PC-3 (cell line): ENCODE results near the gene TAF12. TPM values are rescaled to one million over a fixed set of nuclear protein-coding genes. Genes with fewer than 3 reads are reported as not detected.

Experiments
- ATAC-seq: fragments of 200-7000 bp; cut with Tn5 transposase; 2 replicates; pipeline ENCODE4 v1.9.1; 2020; ENCODE audit warnings: mild to moderate bottlenecking, moderate library complexity
- BruUV-seq: library from RNA; stranded (reverse); fragments of 400-500 nt; replicated peaks from 2 replicates; lab custom pipeline; 2021; lab: Mats Ljungman, UMichigan
- CTCF ChIA-PET: fragments of 300-600 bp; sonication (Branson Sonifier 250); formaldehyde crosslinking; loops from one replicate; lab custom pipeline; 2022; ENCODE audit warnings: antibody characterized with exemption; lab: Charles Lee
- POLR2A ChIA-PET: fragments of 300-600 bp; sonication (Branson Sonifier 250); formaldehyde crosslinking; loops from one replicate; lab custom pipeline; 2022; ENCODE audit warnings: antibody characterized with exemption; ENCODE audit not compliant: unreplicated experiment; lab: Charles Lee
- DNase-seq: peaks from one replicate; pipeline ENCODE4 v3.0.0-alpha.2; 2015
- H2AFZ ChIP-seq: fragments of 300-600 bp; sonication (generic); 2 replicates; pipeline ENCODE4 v1.6.0; 2016; ENCODE audit warnings: antibody characterized with exemption, low read length
- H3F3A ChIP-seq: fragments of 300-600 bp; sonication (generic); one replicate; pipeline ENCODE4 v1.6.0; 2017; ENCODE audit warnings: antibody characterized with exemption, low read length, control low read depth, mild to moderate bottlenecking; ENCODE audit not compliant: unreplicated experiment
- H3K27ac ChIP-seq: fragments of 300-600 bp; sonication (generic); 2 replicates; pipeline ENCODE4 v1.5.1; 2016; ENCODE audit warnings: mild to moderate bottlenecking, low read length
- H3K27me3 ChIP-seq: fragments of 300-600 bp; sonication (generic); 2 replicates; pipeline ENCODE4 v1.6.1; 2016; ENCODE audit warnings: low read length, mixed read lengths
- H3K36me3 ChIP-seq: fragments of 300-600 bp; sonication (generic); 2 replicates; pipeline ENCODE4 v1.6.1; 2016; ENCODE audit warnings: low read depth, mixed run types, low read length, mixed read lengths
- H3K4me1 ChIP-seq: fragments of 300-600 bp; sonication (generic); 2 replicates; pipeline ENCODE4 v1.5.1; 2016; ENCODE audit warnings: low read length; ENCODE audit not compliant: insufficient read depth
- H3K4me2 ChIP-seq: fragments of 300-600 bp; sonication (generic); 2 replicates; pipeline ENCODE4 v1.6.0; 2016; ENCODE audit warnings: low read length
- H3K4me3 ChIP-seq: fragments of 300-600 bp; sonication (generic); 2 replicates; pipeline ENCODE4 v1.5.1; 2016; ENCODE audit warnings: mild to moderate bottlenecking, low read length, mixed read lengths
- H3K79me2 ChIP-seq: fragments of 300-600 bp; sonication (generic); 2 replicates; pipeline ENCODE4 v1.6.1; 2017; ENCODE audit warnings: low read length, mixed read lengths
- H3K9ac ChIP-seq: fragments of 300-600 bp; sonication (generic); 2 replicates; pipeline ENCODE4 v1.6.0; 2016; ENCODE audit warnings: mild to moderate bottlenecking, low read length
- H3K9me2 ChIP-seq: fragments of 300-600 bp; sonication (generic); replicated peaks from 2 replicates; pipeline ENCODE4 v1.6.1; 2016; ENCODE audit warnings: mixed run types, low read length, mixed read lengths
- H3K9me3 ChIP-seq: fragments of 300-600 bp; sonication (generic); 2 replicates; pipeline ENCODE4 v1.6.1; 2016; ENCODE audit warnings: low read length, mixed read lengths
- H4K20me1 ChIP-seq: fragments of 300-600 bp; sonication (generic); 2 replicates; pipeline ENCODE4 v1.6.1; 2016; ENCODE audit warnings: low read length, mixed read lengths
- CTCF ChIP-seq: fragments of 300-600 bp; sonication (generic); conservative IDR thresholded peaks from 2 replicates; pipeline ENCODE4 v1.5.1; 2017; ENCODE audit warnings: antibody characterized with exemption, low read depth, mild to moderate bottlenecking, low read length
- EZH2 ChIP-seq: fragments of 300-600 bp; sonication (generic); IDR thresholded peaks from one replicate; pipeline ENCODE4 v1.6.1; 2017; ENCODE audit warnings: antibody characterized with exemption, mild to moderate bottlenecking, low read length; ENCODE audit not compliant: unreplicated experiment
- EZH2phosphoT487 ChIP-seq: fragments of 300-600 bp; sonication (generic); IDR thresholded peaks from 2 replicates; pipeline ENCODE4 v1.6.1; 2018; ENCODE audit warnings: mild to moderate bottlenecking, antibody characterized with exemption, low read length, borderline replicate concordance
- intact Hi-C: fragments of 100-400 bp; cut with micrococcal nuclease; formaldehyde crosslinking; loops from 2 replicates; pipeline ENCODE4 v1.9.0; 2023
- total RNA-seq: library from RNA; depleted of rRNA; stranded (reverse); fragments of >200 nt; gene quantifications from 2 replicates; pipeline ENCODE4 v1.2.3, GENCODE V29; 2014

Gene TAF12
- total RNA-seq, 1 experiment from 2014 or later = 44.1 TPM

- TSS peak; percentile 91 for BruUV-seq
Measured at GRCh38 chr1:28582248-28582615, 60.6 kb downstream of the TAF12 start.

GRCh38 chr1:28581531-28582247 is 61.2 kb downstream of the TAF12 start:
- POLR2A ChIA-PET = interaction anchor here (0.5 to 1.9 kb wide), 14 partner anchors 13 to 453 kb away, joined by 3 to 38 read pairs (median 6); partner anchors contain the start of gene TRNAU1AP

More at GRCh38 chr1:28582248-28582615, 60.6 kb downstream of the TAF12 start:
- Histone ChIP-seq H3K9me2 (no peaks in the 10 kb centered on the region), H3K36me3 (peaks cover 42% of the 10 kb centered on the region), H2AFZ (peak overlapping the region; percentile 88), H3K9me3 (no peaks in the 10 kb centered on the region), H4K20me1 (peaks cover 40% of the 10 kb centered on the region), H3K4me2 (peak overlapping the region; percentile 92), H3K4me1 (peaks cover 15% of the 10 kb centered on the region), H3K27me3 (no peaks in the 10 kb centered on the region), H3K79me2 (peaks cover 39% of the 10 kb centered on the region), H3K27ac (peak overlapping the region; percentile 58), H3K9ac (peak overlapping the region; percentile 99), H3F3A (peaks cover 27% of the 10 kb centered on the region), H3K4me3 (peak overlapping the region; percentile 99)
- DNase-seq (no peak), ATAC-seq (peak; percentile 6)
- ChIA-PET CTCF (interaction anchor here (0.7 to 1.9 kb wide), 3 partner anchors 20 to 65 kb away, joined by 3 to 10 read pairs (median 4); no protein-coding TSS in a partner anchor), POLR2A (interaction anchor here (0.5 to 1.9 kb wide), 12 partner anchors 12 to 453 kb away, joined by 3 to 32 read pairs (median 6); partner anchors contain the start of gene TRNAU1AP)
- TF ChIP-seq CTCF (no peak), EZH2 (no peak), EZH2phosphoT487 (no peak)
- intact Hi-C loops = loop anchor here (5.0 kb wide), 2 partner anchors 65 to 335 kb away; no protein-coding TSS in a partner anchor

More at GRCh38 chr1:28581531-28582247, 61.2 kb downstream of the TAF12 start:
- intact Hi-C loops = loop anchor here (1.0 to 5.0 kb wide), 4 partner anchors 17 to 334 kb away; no protein-coding TSS in a partner anchor
- peaks cover 40% of the 10 kb centered on the region for H4K20me1 ChIP-seq
- no peaks in the 10 kb centered on the region for H3K27me3 ChIP-seq
- CTCF ChIA-PET = interaction anchor here (0.7 to 1.9 kb wide), 3 partner anchors 21 to 64 kb away, joined by 3 to 10 read pairs (median 4); no protein-coding TSS in a partner anchor
- TF ChIP-seq EZH2 = no peak
- no peak for TF ChIP-seq EZH2phosphoT487
- 0 out of 2 replicates have a peak, but pooled peaks have one; percentile 7 for TF ChIP-seq CTCF
- peak overlapping the region; percentile 66 for H3K27ac ChIP-seq
- DNase-seq (peak; percentile 95), ATAC-seq (peak; percentile 94)
- peak overlapping the region; percentile 99 for H3K9ac ChIP-seq
- BruUV-seq = no TSS peak
- H3F3A ChIP-seq = peaks cover 27% of the 10 kb centered on the region
- peak overlapping the region; percentile 88 for H2AFZ ChIP-seq
- peak overlapping the region; percentile 99 for H3K4me3 ChIP-seq
- H3K4me1 ChIP-seq = peaks cover 15% of the 10 kb centered on the region
- H3K4me2 ChIP-seq = peak overlapping the region; percentile 92
- peaks cover 39% of the 10 kb centered on the region for H3K79me2 ChIP-seq
- no peaks in the 10 kb centered on the region for H3K9me3 ChIP-seq
- peaks cover 43% of the 10 kb centered on the region for H3K36me3 ChIP-seq
- no peaks in the 10 kb centered on the region for H3K9me2 ChIP-seq
